Mammary epithelial cell (primary cell): Measurements from ENCODE around the gene ANKRD13B.

ENCODE experiments used
- CTCF ChIP-seq, 2 donors: IDR thresholded peaks in 1 of 2; conservative IDR thresholded peaks in 1 of 2; 2 replicates each; pipeline ENCODE4 v1.5.1; 2011 to 2012; ENCODE audit warnings: inconsistent platforms in 2 of 2, low read length in 2 of 2, mild to moderate bottlenecking in 2 of 2, control low read depth in 1 of 2, low read depth in 1 of 2; ENCODE audit not compliant: insufficient read depth in 1 of 2; ENCODE audit errors: extremely low read depth in 1 of 2
- EZH2 ChIP-seq: IDR thresholded peaks from 2 replicates; pipeline ENCODE4 v1.6.1; 2012; ENCODE audit warnings: low read length, inconsistent platforms, borderline replicate concordance

GRCh38 chr17:29645515-29646051 lies 52.7 kb downstream of the ANKRD13B start:
- no peak for TF ChIP-seq CTCF (conservative IDR thresholded peaks at IDR 0.05 in 1 of 2, IDR thresholded peaks at IDR 0.05 in 1 of 2; ENCODE audit: extremely low read depth in 1 of 2, insufficient read depth in 1 of 2, low read depth in 1 of 2, low read length in 2 of 2)
- TF ChIP-seq EZH2 = no peak
